SK-N-SH (cell line): ENCODE data around the gene NISCH.

ENCODE experiments used
- CHD2 ChIP-seq: fragments of 150-350 bp; IDR thresholded peaks from 2 replicates; pipeline ENCODE4 v1.6.1; 2018; ENCODE audit warnings: low read length; ENCODE audit not compliant: partially characterized antibody
- EP300 ChIP-seq, 2 experiments: IDR thresholded peaks; 2 replicates each; pipeline versions ENCODE4 v1.4.0 to v1.6.1; 2012; ENCODE audit warnings: borderline replicate concordance in 1 of 2, low read depth in 1 of 2, low read length in 1 of 2
- GABPA ChIP-seq: IDR thresholded peaks from 2 replicates; pipeline ENCODE4 v1.4.0; 2012; ENCODE audit warnings: low read depth, mild to moderate bottlenecking
- JUND ChIP-seq: IDR thresholded peaks from 2 replicates; pipeline ENCODE4 v1.4.0; 2012
- NFIC ChIP-seq: IDR thresholded peaks from 2 replicates; pipeline ENCODE4 v1.4.0; 2012; ENCODE audit warnings: borderline replicate concordance
- NRF1 ChIP-seq: IDR thresholded peaks from 2 replicates; pipeline ENCODE4 v1.6.1; 2012; ENCODE audit warnings: low read depth, mild to moderate bottlenecking, low read length
- RAD21 ChIP-seq: IDR thresholded peaks from 2 replicates; pipeline ENCODE4 v1.6.1; 2012; ENCODE audit warnings: mild to moderate bottlenecking, low read length
- RFX5 ChIP-seq: IDR thresholded peaks from 2 replicates; pipeline ENCODE4 v1.6.1; 2012; ENCODE audit warnings: mild to moderate bottlenecking, improper control_type of control experiment, low read length
- SMC3 ChIP-seq: IDR thresholded peaks from 2 replicates; pipeline ENCODE4 v1.6.1; 2012; ENCODE audit warnings: low read depth, low read length, improper control_type of control experiment
- YY1 ChIP-seq: IDR thresholded peaks from 2 replicates; pipeline ENCODE4 v1.4.0; 2012; ENCODE audit warnings: low read depth, mild to moderate bottlenecking
- TF ChIP-seq, protein P1 (sequence below): fragments of 200-600 bp; sonication (generic); IDR thresholded peaks from 2 replicates; pipeline ENCODE4 v1.6.1; 2017; ENCODE audit warnings: antibody characterized with exemption, mild to moderate bottlenecking, moderate library complexity
- TF ChIP-seq, protein P2 (sequence below): IDR thresholded peaks from 2 replicates; pipeline ENCODE4 v1.4.0; 2012; ENCODE audit warnings: low read depth
- TF ChIP-seq, protein P3 (sequence below): IDR thresholded peaks from 2 replicates; pipeline ENCODE4 v1.4.0; 2012; ENCODE audit warnings: low read depth, borderline replicate concordance
- TF ChIP-seq, protein P4 (sequence below): IDR thresholded peaks from 2 replicates; pipeline ENCODE4 v1.6.1; 2012; ENCODE audit warnings: mild to moderate bottlenecking, low read depth, low read length, moderate library complexity

DNA sequence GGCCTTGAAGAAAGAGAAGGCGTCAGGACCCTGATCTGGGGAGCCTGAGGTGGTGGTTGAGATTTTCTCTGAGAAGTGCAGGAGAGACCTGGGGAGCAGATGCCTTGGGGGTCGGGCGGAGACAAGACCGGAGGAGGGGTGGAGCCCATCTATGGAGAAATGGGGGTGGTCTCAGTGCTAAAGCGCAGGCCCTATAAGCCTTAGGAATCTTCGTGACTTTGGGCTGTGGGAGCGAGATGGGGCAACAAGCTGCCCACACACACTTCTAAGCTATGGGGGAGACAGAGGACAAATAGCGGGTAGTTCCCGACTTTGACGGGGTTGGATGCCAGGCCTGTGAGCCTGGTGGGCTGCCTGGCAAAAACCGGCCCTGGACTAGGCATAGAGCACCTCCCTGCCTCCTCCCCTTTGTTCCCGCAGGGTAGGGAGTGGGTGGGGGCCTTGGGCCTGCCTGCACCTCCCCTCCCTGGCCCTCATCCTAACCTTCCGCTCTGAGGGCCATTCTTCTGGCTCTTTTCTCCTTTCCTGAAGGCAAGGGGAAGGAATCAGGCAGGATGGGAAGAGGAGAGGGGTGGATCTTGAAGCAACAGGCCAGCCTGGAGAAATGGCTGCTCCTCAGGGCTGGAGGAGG, 880 bp downstream of the NISCH start:
- no peak for TF ChIP-seq RFX5
- TF ChIP-seq, protein P1, sequence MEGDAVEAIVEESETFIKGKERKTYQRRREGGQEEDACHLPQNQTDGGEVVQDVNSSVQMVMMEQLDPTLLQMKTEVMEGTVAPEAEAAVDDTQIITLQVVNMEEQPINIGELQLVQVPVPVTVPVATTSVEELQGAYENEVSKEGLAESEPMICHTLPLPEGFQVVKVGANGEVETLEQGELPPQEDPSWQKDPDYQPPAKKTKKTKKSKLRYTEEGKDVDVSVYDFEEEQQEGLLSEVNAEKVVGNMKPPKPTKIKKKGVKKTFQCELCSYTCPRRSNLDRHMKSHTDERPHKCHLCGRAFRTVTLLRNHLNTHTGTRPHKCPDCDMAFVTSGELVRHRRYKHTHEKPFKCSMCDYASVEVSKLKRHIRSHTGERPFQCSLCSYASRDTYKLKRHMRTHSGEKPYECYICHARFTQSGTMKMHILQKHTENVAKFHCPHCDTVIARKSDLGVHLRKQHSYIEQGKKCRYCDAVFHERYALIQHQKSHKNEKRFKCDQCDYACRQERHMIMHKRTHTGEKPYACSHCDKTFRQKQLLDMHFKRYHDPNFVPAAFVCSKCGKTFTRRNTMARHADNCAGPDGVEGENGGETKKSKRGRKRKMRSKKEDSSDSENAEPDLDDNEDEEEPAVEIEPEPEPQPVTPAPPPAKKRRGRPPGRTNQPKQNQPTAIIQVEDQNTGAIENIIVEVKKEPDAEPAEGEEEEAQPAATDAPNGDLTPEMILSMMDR, result no peak
- no peak for TF ChIP-seq YY1
- no peak for TF ChIP-seq SMC3
- TF ChIP-seq EP300 (IDR thresholded peaks at IDR 0.05; ENCODE audit: borderline replicate concordance in 1 of 2, low read depth in 1 of 2, low read length in 1 of 2), result no peak
- TF ChIP-seq, protein P2, sequence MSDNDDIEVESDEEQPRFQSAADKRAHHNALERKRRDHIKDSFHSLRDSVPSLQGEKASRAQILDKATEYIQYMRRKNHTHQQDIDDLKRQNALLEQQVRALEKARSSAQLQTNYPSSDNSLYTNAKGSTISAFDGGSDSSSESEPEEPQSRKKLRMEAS, result no peak
- TF ChIP-seq, protein P3, sequence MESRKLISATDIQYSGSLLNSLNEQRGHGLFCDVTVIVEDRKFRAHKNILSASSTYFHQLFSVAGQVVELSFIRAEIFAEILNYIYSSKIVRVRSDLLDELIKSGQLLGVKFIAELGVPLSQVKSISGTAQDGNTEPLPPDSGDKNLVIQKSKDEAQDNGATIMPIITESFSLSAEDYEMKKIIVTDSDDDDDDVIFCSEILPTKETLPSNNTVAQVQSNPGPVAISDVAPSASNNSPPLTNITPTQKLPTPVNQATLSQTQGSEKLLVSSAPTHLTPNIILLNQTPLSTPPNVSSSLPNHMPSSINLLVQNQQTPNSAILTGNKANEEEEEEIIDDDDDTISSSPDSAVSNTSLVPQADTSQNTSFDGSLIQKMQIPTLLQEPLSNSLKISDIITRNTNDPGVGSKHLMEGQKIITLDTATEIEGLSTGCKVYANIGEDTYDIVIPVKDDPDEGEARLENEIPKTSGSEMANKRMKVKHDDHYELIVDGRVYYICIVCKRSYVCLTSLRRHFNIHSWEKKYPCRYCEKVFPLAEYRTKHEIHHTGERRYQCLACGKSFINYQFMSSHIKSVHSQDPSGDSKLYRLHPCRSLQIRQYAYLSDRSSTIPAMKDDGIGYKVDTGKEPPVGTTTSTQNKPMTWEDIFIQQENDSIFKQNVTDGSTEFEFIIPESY, result no peak
- no peak for TF ChIP-seq NRF1
- TF ChIP-seq CHD2, result peak; percentile 27
- TF ChIP-seq NFIC, result no peak
- no peak for TF ChIP-seq GABPA
- TF ChIP-seq, protein P4, sequence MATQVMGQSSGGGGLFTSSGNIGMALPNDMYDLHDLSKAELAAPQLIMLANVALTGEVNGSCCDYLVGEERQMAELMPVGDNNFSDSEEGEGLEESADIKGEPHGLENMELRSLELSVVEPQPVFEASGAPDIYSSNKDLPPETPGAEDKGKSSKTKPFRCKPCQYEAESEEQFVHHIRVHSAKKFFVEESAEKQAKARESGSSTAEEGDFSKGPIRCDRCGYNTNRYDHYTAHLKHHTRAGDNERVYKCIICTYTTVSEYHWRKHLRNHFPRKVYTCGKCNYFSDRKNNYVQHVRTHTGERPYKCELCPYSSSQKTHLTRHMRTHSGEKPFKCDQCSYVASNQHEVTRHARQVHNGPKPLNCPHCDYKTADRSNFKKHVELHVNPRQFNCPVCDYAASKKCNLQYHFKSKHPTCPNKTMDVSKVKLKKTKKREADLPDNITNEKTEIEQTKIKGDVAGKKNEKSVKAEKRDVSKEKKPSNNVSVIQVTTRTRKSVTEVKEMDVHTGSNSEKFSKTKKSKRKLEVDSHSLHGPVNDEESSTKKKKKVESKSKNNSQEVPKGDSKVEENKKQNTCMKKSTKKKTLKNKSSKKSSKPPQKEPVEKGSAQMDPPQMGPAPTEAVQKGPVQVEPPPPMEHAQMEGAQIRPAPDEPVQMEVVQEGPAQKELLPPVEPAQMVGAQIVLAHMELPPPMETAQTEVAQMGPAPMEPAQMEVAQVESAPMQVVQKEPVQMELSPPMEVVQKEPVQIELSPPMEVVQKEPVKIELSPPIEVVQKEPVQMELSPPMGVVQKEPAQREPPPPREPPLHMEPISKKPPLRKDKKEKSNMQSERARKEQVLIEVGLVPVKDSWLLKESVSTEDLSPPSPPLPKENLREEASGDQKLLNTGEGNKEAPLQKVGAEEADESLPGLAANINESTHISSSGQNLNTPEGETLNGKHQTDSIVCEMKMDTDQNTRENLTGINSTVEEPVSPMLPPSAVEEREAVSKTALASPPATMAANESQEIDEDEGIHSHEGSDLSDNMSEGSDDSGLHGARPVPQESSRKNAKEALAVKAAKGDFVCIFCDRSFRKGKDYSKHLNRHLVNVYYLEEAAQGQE, result no peak
- TF ChIP-seq RAD21, result no peak
- no peak for TF ChIP-seq JUND
